H9 (cell line): Measurements from ENCODE around the gene CINP. TPM values are rescaled to one million over a fixed set of nuclear protein-coding genes. Genes with fewer than 3 reads are reported as not detected.

Experiments used
- DNase-seq: peaks from one replicate; pipeline ENCODE4 v3.0.0-alpha.2; 2017
- H2AFZ ChIP-seq: one replicate; pipeline ENCODE4 v1.6.1; 2013; ENCODE audit warnings: mild to moderate bottlenecking, low read length, control low read depth, moderate library complexity
- H2AK5ac ChIP-seq: 2 replicates; pipeline ENCODE4 v1.6.1; 2013; ENCODE audit warnings: low read length, control low read depth, mixed read lengths; ENCODE audit not compliant: insufficient read length
- H2BK120ac ChIP-seq: one replicate; pipeline ENCODE4 v1.6.1; 2013; ENCODE audit warnings: low read depth, mild to moderate bottlenecking, low read length, control low read depth, inconsistent platforms; ENCODE audit not compliant: poor library complexity, severe bottlenecking
- H2BK12ac ChIP-seq: 2 replicates; pipeline ENCODE4 v1.6.1; 2013; ENCODE audit warnings: low read length, control low read depth, mixed read lengths, low read depth; ENCODE audit not compliant: insufficient read length
- H2BK15ac ChIP-seq: 2 replicates; pipeline ENCODE4 v1.6.1; 2013; ENCODE audit warnings: low read depth, low read length, control low read depth
- H2BK20ac ChIP-seq: one replicate; pipeline ENCODE4 v1.6.1; 2013; ENCODE audit warnings: low read depth, mild to moderate bottlenecking, low read length, control low read depth, inconsistent platforms; ENCODE audit not compliant: poor library complexity, severe bottlenecking
- H2BK5ac ChIP-seq: 2 replicates; pipeline ENCODE4 v1.6.1; 2013; ENCODE audit warnings: low read length, control low read depth, mixed read lengths; ENCODE audit not compliant: insufficient read length
- H3K14ac ChIP-seq: 2 replicates; pipeline ENCODE4 v1.6.1; 2013; ENCODE audit warnings: low read length, control low read depth; ENCODE audit not compliant: insufficient read depth
- H3K18ac ChIP-seq: 2 replicates; pipeline ENCODE4 v1.6.1; 2013; ENCODE audit warnings: low read depth, mild to moderate bottlenecking, mixed read lengths, low read length, control low read depth; ENCODE audit not compliant: insufficient read length
- H3K23ac ChIP-seq: 2 replicates; pipeline ENCODE4 v1.6.1; 2013; ENCODE audit warnings: low read length, control low read depth, mixed read lengths, low read depth; ENCODE audit not compliant: insufficient read length
- H3K23me2 ChIP-seq: 2 replicates; pipeline ENCODE4 v1.6.1; 2013; ENCODE audit warnings: low read depth, mild to moderate bottlenecking, mixed read lengths, low read length, control low read depth; ENCODE audit not compliant: insufficient read length, poor library complexity, severe bottlenecking
- H3K27ac ChIP-seq: 2 replicates; pipeline ENCODE4 v1.5.1; 2013; ENCODE audit warnings: low read length, control low read depth, mixed read lengths, low read depth; ENCODE audit not compliant: insufficient read length
- H3K27me3 ChIP-seq: 2 replicates; pipeline ENCODE4 v1.6.1; 2013; ENCODE audit warnings: low read length, control low read depth, inconsistent platforms; ENCODE audit not compliant: insufficient read depth
- H3K4ac ChIP-seq: 2 replicates; pipeline ENCODE4 v1.6.1; 2013; ENCODE audit warnings: low read depth, mild to moderate bottlenecking, control low read depth, inconsistent platforms, low read length, moderate library complexity
- H3K4me1 ChIP-seq: 2 replicates; pipeline ENCODE4 v1.6.1; 2013; ENCODE audit warnings: low read length, control low read depth, inconsistent platforms; ENCODE audit not compliant: insufficient read depth
- H3K4me2 ChIP-seq: 2 replicates; pipeline ENCODE4 v1.6.1; 2013; ENCODE audit warnings: low read length, control low read depth, mixed read lengths; ENCODE audit not compliant: insufficient read length, insufficient read depth
- H3K56ac ChIP-seq: 2 replicates; pipeline ENCODE4 v1.6.1; 2013; ENCODE audit warnings: low read depth, mild to moderate bottlenecking, mixed read lengths, low read length, control low read depth; ENCODE audit not compliant: insufficient read length
- H3K79me1 ChIP-seq: 2 replicates; pipeline ENCODE4 v1.6.1; 2013; ENCODE audit warnings: low read depth, mild to moderate bottlenecking, moderate library complexity, low read length, control low read depth, inconsistent platforms; ENCODE audit not compliant: insufficient read depth, poor library complexity, severe bottlenecking
- H3K79me2 ChIP-seq: 2 replicates; pipeline ENCODE4 v1.6.1; 2013; ENCODE audit warnings: low read length, control low read depth, inconsistent platforms; ENCODE audit not compliant: insufficient read depth
- H3K9ac ChIP-seq: 2 replicates; pipeline ENCODE4 v1.6.1; 2013; ENCODE audit warnings: low read length, control low read depth, mixed read lengths; ENCODE audit not compliant: insufficient read length; ENCODE audit errors: extremely low read depth
- H3K9me3 ChIP-seq: one replicate; pipeline ENCODE4 v1.6.1; 2013; ENCODE audit warnings: low read depth, low read length, inconsistent platforms; ENCODE audit not compliant: control insufficient read depth
- H3T11ph ChIP-seq: one replicate; pipeline ENCODE4 v1.6.1; 2013; ENCODE audit warnings: mild to moderate bottlenecking, low read length, control low read depth, inconsistent platforms
- H4K20me1 ChIP-seq: one replicate; pipeline ENCODE4 v1.6.1; 2013; ENCODE audit not compliant: control insufficient read depth, insufficient read length, insufficient read depth
- H4K5ac ChIP-seq: 2 replicates; pipeline ENCODE4 v1.6.1; 2013; ENCODE audit warnings: low read depth, mild to moderate bottlenecking, mixed read lengths, low read length, control low read depth; ENCODE audit not compliant: insufficient read length
- H4K8ac ChIP-seq: replicated peaks from 2 replicates; pipeline ENCODE4 v1.6.1; 2013; ENCODE audit warnings: low read length, control low read depth, mixed read lengths, low read depth; ENCODE audit not compliant: insufficient read length
- H4K91ac ChIP-seq: 2 replicates; pipeline ENCODE4 v1.6.1; 2013; ENCODE audit warnings: low read depth, mild to moderate bottlenecking, moderate library complexity, mixed read lengths, low read length, control low read depth; ENCODE audit not compliant: insufficient read length
- H3K27ac Mint-ChIP-seq, 3 experiments: 2 replicates in 2 of 3; 3 replicates in 1 of 3; pipeline ENCODE4 v1.8.0; 2020 to 2021; ENCODE audit warnings: mixed read lengths in 3 of 3, mild to moderate bottlenecking in 1 of 3, moderate library complexity in 1 of 3
- H3K27me3 Mint-ChIP-seq: 2 replicates; pipeline ENCODE4 v1.8.0; 2021; ENCODE audit warnings: low read depth, mild to moderate bottlenecking, moderate library complexity, mixed read lengths
- H3K36me3 Mint-ChIP-seq, 3 experiments: 2 replicates in 2 of 3; 3 replicates in 1 of 3; pipeline ENCODE4 v1.8.0; 2020 to 2021; ENCODE audit warnings: low read depth in 3 of 3, mixed read lengths in 3 of 3; ENCODE audit not compliant: insufficient read depth in 1 of 3
- H3K4me1 Mint-ChIP-seq, 2 experiments: 2 replicates each; pipeline ENCODE4 v1.8.0; 2020; ENCODE audit warnings: mixed read lengths in 2 of 2
- H3K4me3 Mint-ChIP-seq, 2 experiments: 2 replicates in 1 of 2; 3 replicates in 1 of 2; pipeline ENCODE4 v1.8.0; 2020 to 2021; ENCODE audit warnings: mild to moderate bottlenecking in 2 of 2, mixed read lengths in 2 of 2, moderate library complexity in 1 of 2
- H3K9me3 Mint-ChIP-seq, 2 experiments: 2 replicates in 1 of 2; 3 replicates in 1 of 2; pipeline ENCODE4 v1.8.0; 2020; ENCODE audit warnings: mild to moderate bottlenecking in 2 of 2, mixed read lengths in 2 of 2, moderate library complexity in 1 of 2
- WGBS: extraction: QIAGEN DNeasy Blood & Tissue Kit; methylation state at CpG from one replicate; pipeline ENCODE4 v1.1.7; 2013; ENCODE audit warnings: missing lambda C conversion rate, low lambda C conversion rate, mixed read lengths; ENCODE audit not compliant: insufficient read length; ENCODE audit errors: extremely low coverage; 5-methylcytosine and 5-hydroxymethylcytosine counted together
- total RNA-seq: library from RNA; stranded (reverse); gene quantifications from 2 replicates; pipeline ENCODE4 v1.2.1, GENCODE V29; 2021
- TF ChIP-seq, protein P1 (sequence below): fragments of 200-600 bp; sonication (generic); conservative IDR thresholded peaks from 3 replicates; pipeline ENCODE4 v1.8.0; 2021; ENCODE audit warnings: antibody characterized with exemption, mild to moderate bottlenecking

Gene CINP
- total RNA-seq, 1 experiment from 2014 or later: 39.5 TPM

DNA sequence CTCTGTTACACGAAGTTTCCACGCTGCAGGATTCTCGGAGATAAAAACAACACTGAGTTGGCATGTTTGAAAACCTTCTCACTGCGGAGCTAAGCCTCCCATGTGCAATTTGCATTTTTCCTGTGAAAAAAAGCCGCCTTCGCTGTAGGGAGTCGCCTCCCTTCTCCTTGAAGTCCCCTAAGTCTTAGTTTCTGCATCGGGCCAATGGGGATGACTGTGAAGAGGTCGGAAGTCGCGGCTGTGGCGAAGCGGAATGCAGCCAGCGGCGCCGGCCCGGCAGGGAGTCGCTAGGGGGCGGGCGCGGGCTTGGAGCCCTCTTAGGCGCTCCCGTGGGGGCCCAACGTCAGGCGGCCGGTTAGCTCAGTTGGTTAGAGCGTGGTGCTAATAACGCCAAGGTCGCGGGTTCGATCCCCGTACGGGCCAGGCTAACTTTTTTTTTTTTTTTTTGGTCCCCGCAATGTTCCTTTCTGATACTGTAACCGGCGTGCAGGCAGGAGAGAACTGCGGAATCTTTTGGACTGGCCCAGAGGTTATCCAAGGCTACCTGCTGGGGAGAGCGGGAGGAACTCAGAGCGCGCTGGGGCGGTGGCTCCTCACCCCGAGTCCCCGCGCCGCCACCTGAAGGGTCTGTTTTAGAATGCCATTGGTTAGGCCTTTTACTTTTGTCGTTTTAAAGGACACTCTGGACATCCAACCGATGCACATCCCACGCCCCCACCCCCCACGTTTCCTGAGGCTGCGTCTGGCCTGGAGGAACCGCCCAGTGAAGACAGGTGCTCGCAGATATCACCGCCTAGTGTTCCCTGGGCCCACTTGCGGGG, 45.7 kb downstream of the CINP start:
- Histone ChIP-seq H3K23ac (no peak overlapping the region), H2BK5ac (no peak overlapping the region), H3K4ac (no peak overlapping the region), H3K27ac (no peak overlapping the region), H2BK20ac (no peak overlapping the region), H3K23me2 (peaks cover 21% of the 10 kb centered on the region), H2BK120ac (no peak overlapping the region), H3K18ac (no peak overlapping the region), H3K27me3 (no peaks in the 10 kb centered on the region; the same call in 1 of the 2 replicates), H2BK15ac (no peak overlapping the region), H3K14ac (0 out of 2 replicates have a peak overlapping the region, but pooled peaks have one; percentile 14), H3K9me3 (no peaks in the 10 kb centered on the region), H2AFZ (peak overlapping the region; percentile 10), H4K5ac (no peak overlapping the region), H2BK12ac (no peak overlapping the region), H3K4me2 (peak overlapping the region; percentile 50), H2AK5ac (no peak overlapping the region), H3K4me1 (no peaks in the 10 kb centered on the region; the same call in 1 of the 2 replicates), H3T11ph (no peak overlapping the region), H3K79me2 (no peaks in the 10 kb centered on the region), H4K91ac (no peak overlapping the region), H3K79me1 (no peaks in the 10 kb centered on the region), H3K56ac (no peak overlapping the region), H3K9ac (peak overlapping the region; percentile 8), H4K8ac (no peak overlapping the region), H4K20me1 (no peaks in the 10 kb centered on the region)
- TF ChIP-seq, protein P1, sequence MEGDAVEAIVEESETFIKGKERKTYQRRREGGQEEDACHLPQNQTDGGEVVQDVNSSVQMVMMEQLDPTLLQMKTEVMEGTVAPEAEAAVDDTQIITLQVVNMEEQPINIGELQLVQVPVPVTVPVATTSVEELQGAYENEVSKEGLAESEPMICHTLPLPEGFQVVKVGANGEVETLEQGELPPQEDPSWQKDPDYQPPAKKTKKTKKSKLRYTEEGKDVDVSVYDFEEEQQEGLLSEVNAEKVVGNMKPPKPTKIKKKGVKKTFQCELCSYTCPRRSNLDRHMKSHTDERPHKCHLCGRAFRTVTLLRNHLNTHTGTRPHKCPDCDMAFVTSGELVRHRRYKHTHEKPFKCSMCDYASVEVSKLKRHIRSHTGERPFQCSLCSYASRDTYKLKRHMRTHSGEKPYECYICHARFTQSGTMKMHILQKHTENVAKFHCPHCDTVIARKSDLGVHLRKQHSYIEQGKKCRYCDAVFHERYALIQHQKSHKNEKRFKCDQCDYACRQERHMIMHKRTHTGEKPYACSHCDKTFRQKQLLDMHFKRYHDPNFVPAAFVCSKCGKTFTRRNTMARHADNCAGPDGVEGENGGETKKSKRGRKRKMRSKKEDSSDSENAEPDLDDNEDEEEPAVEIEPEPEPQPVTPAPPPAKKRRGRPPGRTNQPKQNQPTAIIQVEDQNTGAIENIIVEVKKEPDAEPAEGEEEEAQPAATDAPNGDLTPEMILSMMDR: peak; percentile 41; the same call in 2 of the 3 replicates
- Mint-ChIP-seq H3K27me3 (peaks cover 35% of the 10 kb centered on the region), H3K36me3 (no peaks in the 10 kb centered on the region; a peak in 2 of 7 replicates), H3K4me1 (peaks cover 39 to 45% of the 10 kb centered on the region in 2 experiments), H3K9me3 (no peaks in the 10 kb centered on the region; a peak in 1 of 5 replicates), H3K4me3 (peak overlapping the region; percentile 88 to 94), H3K27ac (peak overlapping the region; percentile 83 to 97 (median 83))
- peak; percentile 95 for DNase-seq
- WGBS: no CpG with 5 or more reads among the region's 54 CpGs
